Fibroblast of lung (primary cell): Measurements from ENCODE around the gene XPNPEP2. TPM values are rescaled to one million over a fixed set of nuclear protein-coding genes. Genes with fewer than 3 reads are reported as not detected.

Source experiments
- DNase-seq, 2 donors: peaks; one replicate each; pipeline versions ENCODE4 v3.0.0 to v3.0.0-alpha.2; 2010; ENCODE audit warnings: low read depth in 2 of 2
- H2AFZ ChIP-seq: 2 replicates; pipeline ENCODE4 v1.5.1; 2012; ENCODE audit warnings: low read length, control low read depth, inconsistent platforms
- H3K27ac ChIP-seq: 2 replicates; pipeline ENCODE4 v1.5.1; 2011; ENCODE audit warnings: low read length, control low read depth; ENCODE audit not compliant: insufficient read depth
- H3K27me3 ChIP-seq: 2 replicates; pipeline ENCODE4 v1.5.1; 2011; ENCODE audit warnings: mild to moderate bottlenecking, low read length; ENCODE audit not compliant: control insufficient read depth, insufficient read depth
- H3K36me3 ChIP-seq: 2 replicates; pipeline ENCODE4 v1.5.1; 2011; ENCODE audit warnings: low read length; ENCODE audit not compliant: control insufficient read depth, insufficient read depth
- H3K4me1 ChIP-seq: 2 replicates; pipeline ENCODE4 v1.5.1; 2011; ENCODE audit warnings: low read length; ENCODE audit not compliant: control insufficient read depth, insufficient read depth; ENCODE audit errors: extremely low read depth
- H3K4me2 ChIP-seq: 2 replicates; pipeline ENCODE4 v1.5.1; 2011; ENCODE audit warnings: low read length, control low read depth; ENCODE audit not compliant: insufficient read depth; ENCODE audit errors: extremely low read depth
- H3K4me3 ChIP-seq, 4 experiments: fragments of 200-600 bp in 1 of 4; sonication (generic) in 1 of 4; replicated peaks in 1 of 4; 2 replicates each; pipeline ENCODE4 v1.5.1; 2011 to 2016; ENCODE audit warnings: low read length in 4 of 4, low read depth in 3 of 4, mild to moderate bottlenecking in 3 of 4, control low read depth in 2 of 4, inconsistent platforms in 1 of 4, mixed read lengths in 1 of 4; ENCODE audit not compliant: insufficient read depth in 1 of 4; ENCODE audit errors: control extremely low read depth in 1 of 4
- H3K79me2 ChIP-seq: 2 replicates; pipeline ENCODE4 v1.5.1; 2012; ENCODE audit warnings: mild to moderate bottlenecking, low read length, inconsistent platforms; ENCODE audit not compliant: control insufficient read depth, insufficient read depth
- H3K9ac ChIP-seq: 2 replicates; pipeline ENCODE4 v1.5.1; 2011; ENCODE audit warnings: mild to moderate bottlenecking, low read length, control low read depth; ENCODE audit not compliant: insufficient read depth
- H3K9me3 ChIP-seq: 2 replicates; pipeline ENCODE4 v1.5.1; 2012; ENCODE audit warnings: low read depth, low read length; ENCODE audit not compliant: control insufficient read depth, insufficient read depth
- H4K20me1 ChIP-seq: 2 replicates; pipeline ENCODE4 v1.5.1; 2011; ENCODE audit warnings: low read length; ENCODE audit not compliant: control insufficient read depth, insufficient read depth; ENCODE audit errors: extremely low read depth
- CTCF ChIP-seq, 2 donors: IDR thresholded peaks in 1 of 2; conservative IDR thresholded peaks in 1 of 2; 1 replicate in 1 of 2; 2 replicates in 1 of 2; pipeline ENCODE4 v1.5.1; 2011 to 2012; ENCODE audit warnings: low read length in 2 of 2, control low read depth in 1 of 2, inconsistent platforms in 1 of 2, low read depth in 1 of 2, mild to moderate bottlenecking in 1 of 2
- EZH2 ChIP-seq: IDR thresholded peaks from 2 replicates; pipeline ENCODE4 v1.5.1; 2012; ENCODE audit warnings: low read length, control low read depth, mild to moderate bottlenecking; ENCODE audit errors: missing control alignments
- polyA plus RNA-seq, 2 donors: library from polyadenylated mRNA; depleted of rRNA in 1 of 2; stranded (reverse) in 1 of 2; unstranded in 1 of 2; fragments of >200 nt; gene quantifications; 2 replicates each; pipeline ENCODE4 v1.2.1, GENCODE V29; 2011 to 2012; ENCODE audit warnings: missing spikeins in 1 of 2
- total RNA-seq: library from RNA; depleted of rRNA; stranded (reverse); fragments of >200 nt; gene quantifications from 2 replicates; pipeline ENCODE4 v1.2.1, GENCODE V29; 2014

XPNPEP2 gene
- total and polyA plus RNA-seq, 2 donors (not counting 1 experiment from before 2014, with no cell fraction given) = 0.16 to 0.17 TPM

GRCh38 chrX:129787336-129788055 lies 48.7 kb downstream of the XPNPEP2 start:
- Histone ChIP-seq H2AFZ (no peak overlapping the region), H3K27me3 (no peaks in the 10 kb centered on the region), H3K4me3 (no peak overlapping the region), H4K20me1 (no peaks in the 10 kb centered on the region), H3K4me1 (no peaks in the 10 kb centered on the region), H3K9ac (no peak overlapping the region), H3K36me3 (no peaks in the 10 kb centered on the region), H3K4me2 (no peak overlapping the region), H3K9me3 (no peaks in the 10 kb centered on the region), H3K79me2 (no peaks in the 10 kb centered on the region), H3K27ac (no peak overlapping the region)
- TF ChIP-seq EZH2 = no peak
- TF ChIP-seq CTCF (conservative IDR thresholded peaks at IDR 0.05 in 1 of 2, IDR thresholded peaks at IDR 0.05 in 1 of 2; ENCODE audit: low read depth in 1 of 2, low read length in 2 of 2) = no peak
- DNase-seq = no peak

- Histone ChIP-seq H3K4me1 (no peaks in the 10 kb centered on the region), H3K4me3 (no peak overlapping the region), H2AFZ (no peak overlapping the region), H3K27ac (no peak overlapping the region), H4K20me1 (no peaks in the 10 kb centered on the region), H3K9ac (no peak overlapping the region), H3K79me2 (no peaks in the 10 kb centered on the region), H3K4me2 (no peak overlapping the region), H3K9me3 (no peaks in the 10 kb centered on the region), H3K27me3 (no peaks in the 10 kb centered on the region), H3K36me3 (no peaks in the 10 kb centered on the region)
- no peak for TF ChIP-seq CTCF (conservative IDR thresholded peaks at IDR 0.05 in 1 of 2, IDR thresholded peaks at IDR 0.05 in 1 of 2; ENCODE audit: low read depth in 1 of 2, low read length in 2 of 2)
- DNase-seq = no peak
These were observed 49.7 kb downstream of the XPNPEP2 start for GRCh38 chrX:129788527-129788926.

- Histone ChIP-seq H3K36me3 (no peaks in the 10 kb centered on the region), H3K27me3 (no peaks in the 10 kb centered on the region), H3K4me1 (no peaks in the 10 kb centered on the region), H3K27ac (no peak overlapping the region), H4K20me1 (no peaks in the 10 kb centered on the region), H3K9me3 (no peaks in the 10 kb centered on the region), H3K9ac (no peak overlapping the region), H3K4me2 (no peak overlapping the region), H2AFZ (no peak overlapping the region), H3K4me3 (no peak overlapping the region), H3K79me2 (no peaks in the 10 kb centered on the region)
- no peak for DNase-seq
- TF ChIP-seq CTCF (conservative IDR thresholded peaks at IDR 0.05 in 1 of 2, IDR thresholded peaks at IDR 0.05 in 1 of 2; ENCODE audit: low read depth in 1 of 2, low read length in 2 of 2) (no peak), EZH2 (no peak)
These were observed 51.4 kb downstream of the XPNPEP2 start for GRCh38 chrX:129790146-129790545.
